GM19455 (cell line): ENCODE data around the gene TEKTIP1.

Source experiments
- ATAC-seq: cut with Tn5 transposase; IDR thresholded peaks from one replicate; pipeline ENCODE4 v1.9.1; 2021; ENCODE audit not compliant: unreplicated experiment

Gene TEKTIP1

GRCh38 chr19:3538965-3539755 lies at the start of gene TEKTIP1:
TEKTIP1 (plus strand) TSS chr19:3539174; CDS start chr19:3539178, 4 bp downstream.
- no peak for ATAC-seq

DNA sequence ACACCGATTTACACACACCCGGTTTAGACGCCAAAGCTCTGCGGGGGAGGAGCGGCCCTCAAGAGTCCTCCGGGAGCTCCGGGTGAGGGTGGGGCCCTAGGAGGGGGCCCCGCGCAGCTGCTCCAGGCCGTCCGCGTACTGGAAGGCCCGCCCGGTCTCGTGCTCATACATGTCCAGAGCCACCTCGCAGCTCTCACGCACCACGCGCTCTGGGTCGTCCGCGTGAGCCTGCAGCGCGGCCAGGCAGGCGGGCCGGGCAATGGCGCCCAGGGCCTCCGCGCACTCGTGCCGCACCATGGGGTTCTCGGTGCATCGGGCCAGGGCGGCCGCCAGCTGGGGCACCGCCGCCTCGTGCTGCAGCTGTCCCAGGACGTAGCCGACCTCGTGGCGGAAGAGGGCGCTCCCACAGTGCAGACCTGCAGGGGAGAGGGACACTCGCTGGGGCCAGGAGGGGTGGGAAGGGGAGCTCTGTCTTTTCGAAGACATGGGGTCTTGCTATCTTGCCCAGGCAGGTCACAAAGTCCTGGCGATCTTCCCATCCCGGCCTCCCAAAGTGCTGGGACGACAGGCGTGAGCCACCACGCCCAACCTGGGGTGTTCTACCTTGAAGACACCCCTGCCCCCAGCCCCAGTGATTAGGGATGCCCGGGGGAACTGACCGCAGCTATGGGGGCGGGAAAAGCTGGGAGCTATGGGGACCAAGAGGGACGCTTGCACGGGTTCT lies 47.4 kb upstream of the TEKTIP1 start:
- no peak for ATAC-seq

DNA sequence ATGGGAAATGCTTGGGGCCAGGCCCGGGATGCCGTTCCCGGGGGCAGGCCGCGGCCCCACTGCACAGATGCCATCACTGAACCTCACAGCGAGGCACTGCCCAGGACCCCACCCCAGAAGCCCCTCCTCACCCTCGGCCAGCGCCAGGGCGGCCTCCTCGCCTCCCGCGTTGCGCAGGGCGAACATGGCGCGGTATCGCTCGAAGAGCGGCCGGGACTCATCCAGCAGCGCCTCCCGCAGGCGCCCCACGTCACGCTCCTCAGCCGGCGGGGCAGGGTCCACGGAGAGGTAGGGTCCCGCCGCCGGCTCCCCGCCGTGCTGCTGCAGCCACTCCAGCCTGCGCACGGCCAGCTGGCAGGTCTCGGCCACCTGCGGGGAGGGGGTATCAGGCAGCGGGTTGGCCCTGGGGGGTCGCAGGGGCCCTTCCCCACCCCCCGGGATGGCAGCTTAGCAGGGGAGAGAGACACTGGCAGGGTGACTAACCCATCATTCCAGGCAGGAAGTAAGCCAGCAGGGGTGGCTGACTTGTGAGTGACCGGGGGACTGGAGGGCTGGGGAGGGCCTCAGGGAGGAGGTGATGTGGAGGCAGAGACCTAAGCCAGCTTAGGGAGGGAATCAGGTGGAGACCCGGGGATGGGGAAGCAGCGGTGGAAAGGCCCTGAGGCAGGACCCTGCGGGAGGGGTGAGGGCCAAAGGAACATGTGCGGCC lies 46.7 kb upstream of the TEKTIP1 start:
- ATAC-seq = no peak

DNA sequence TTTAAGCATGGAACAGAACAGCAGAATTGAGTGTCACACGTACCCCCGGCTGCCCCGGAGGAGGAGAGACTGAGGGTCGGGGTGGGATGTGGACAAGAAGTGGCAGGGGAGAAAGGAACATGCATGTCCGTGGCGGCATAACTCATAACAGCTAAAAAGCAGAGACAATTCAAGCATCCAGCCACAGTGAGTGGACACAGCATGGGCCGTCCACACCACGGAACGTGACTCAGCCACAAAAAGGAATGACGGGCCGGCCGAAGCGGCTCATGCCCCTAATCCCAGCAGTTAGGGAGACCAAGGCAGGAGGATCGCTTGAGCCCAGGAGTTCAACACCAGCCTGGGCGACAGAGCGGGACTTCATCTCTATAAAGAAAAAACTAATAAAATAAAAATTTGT lies 46.1 kb upstream of the TEKTIP1 start:
- no peak for ATAC-seq

DNA sequence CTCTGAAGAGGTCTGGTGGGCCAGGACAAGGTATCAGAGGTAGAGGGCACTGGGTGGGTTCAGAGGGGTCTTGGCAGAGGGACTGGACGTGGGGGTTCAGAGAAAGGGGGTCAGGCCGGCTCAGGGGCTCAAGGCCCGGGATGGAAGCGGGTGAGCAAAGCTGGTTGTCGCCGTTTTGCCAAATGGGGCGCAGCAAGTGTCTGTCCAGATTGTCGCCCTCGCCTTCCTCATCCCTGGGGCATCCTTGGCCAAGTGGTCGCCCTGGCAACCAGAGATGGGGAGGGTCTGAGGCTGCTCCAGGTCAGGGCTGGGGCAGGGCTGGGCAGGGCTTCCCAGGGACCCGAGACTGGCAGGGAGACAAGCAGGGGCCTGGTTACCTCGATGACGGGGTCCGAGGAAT lies 45.3 kb upstream of the TEKTIP1 start:
- no peak for ATAC-seq

GRCh38 chr19:3494051-3494450 lies 44.9 kb upstream of the TEKTIP1 start:
- no peak for ATAC-seq

DNA sequence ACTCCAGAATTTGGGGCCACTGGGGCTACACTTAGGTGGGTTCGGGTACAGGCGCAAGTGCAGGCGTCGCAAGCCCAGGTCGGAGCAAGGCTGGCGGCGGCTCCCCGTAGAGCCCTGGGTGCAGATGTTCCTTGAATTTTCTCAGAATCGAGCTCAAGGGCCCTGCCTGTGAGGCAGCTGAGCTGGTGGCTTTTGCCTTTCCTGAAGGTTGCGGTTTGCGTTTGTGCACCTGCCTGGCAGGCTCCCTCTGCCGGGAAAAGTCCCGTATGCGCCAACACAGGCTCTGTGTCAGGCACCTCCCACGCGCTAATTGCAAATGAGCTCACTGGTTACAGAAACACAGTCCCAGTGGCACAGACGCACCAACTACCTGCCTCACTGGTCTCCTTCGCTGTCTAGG lies 44.4 kb upstream of the TEKTIP1 start:
- ATAC-seq = no peak

DNA sequence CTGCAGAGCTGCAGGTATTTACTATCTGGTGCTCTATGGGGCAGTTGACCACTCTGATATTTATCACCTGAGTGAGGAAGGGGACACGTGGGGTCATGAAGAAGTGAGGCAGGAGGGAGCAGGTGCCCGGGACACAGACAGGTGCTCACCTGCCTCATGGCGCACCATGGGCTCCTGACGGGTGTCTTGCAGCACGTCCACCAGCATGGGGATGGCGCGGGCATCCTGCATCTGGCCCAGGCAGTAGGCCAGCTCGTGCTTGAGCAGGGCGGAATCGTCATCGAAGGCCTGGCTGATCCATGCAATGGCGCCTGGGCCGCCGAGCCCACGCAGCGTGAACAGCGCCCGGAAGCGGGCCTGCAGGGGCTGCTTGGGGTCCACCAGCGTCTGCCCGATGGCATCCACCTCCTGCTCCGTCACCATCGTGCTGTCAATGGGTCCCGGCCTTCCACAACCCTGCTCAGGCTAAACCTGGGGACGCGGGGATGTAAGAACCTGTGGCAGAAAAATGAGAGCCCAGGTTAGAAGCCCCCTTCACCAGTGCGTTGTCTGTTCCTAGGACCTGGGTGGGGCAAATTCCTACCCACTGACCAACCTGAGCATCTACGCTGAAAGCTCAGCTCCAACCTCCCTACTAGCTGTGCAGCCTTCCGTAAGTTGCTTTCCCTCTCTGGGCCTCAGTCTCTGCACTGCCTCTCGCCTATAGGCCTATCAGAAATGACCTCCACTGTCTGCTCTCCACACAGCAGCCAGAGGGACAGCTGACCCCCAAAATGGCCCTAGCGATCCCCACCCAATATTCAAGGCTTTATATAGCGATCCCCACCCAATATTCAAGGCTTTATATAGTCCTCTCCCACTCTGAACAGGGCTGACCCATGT lies 42.3 kb upstream of the TEKTIP1 start:
- ATAC-seq = no peak

GRCh38 chr19:3497757-3498520 lies 41.0 kb upstream of the TEKTIP1 start:
- no peak for ATAC-seq

DNA sequence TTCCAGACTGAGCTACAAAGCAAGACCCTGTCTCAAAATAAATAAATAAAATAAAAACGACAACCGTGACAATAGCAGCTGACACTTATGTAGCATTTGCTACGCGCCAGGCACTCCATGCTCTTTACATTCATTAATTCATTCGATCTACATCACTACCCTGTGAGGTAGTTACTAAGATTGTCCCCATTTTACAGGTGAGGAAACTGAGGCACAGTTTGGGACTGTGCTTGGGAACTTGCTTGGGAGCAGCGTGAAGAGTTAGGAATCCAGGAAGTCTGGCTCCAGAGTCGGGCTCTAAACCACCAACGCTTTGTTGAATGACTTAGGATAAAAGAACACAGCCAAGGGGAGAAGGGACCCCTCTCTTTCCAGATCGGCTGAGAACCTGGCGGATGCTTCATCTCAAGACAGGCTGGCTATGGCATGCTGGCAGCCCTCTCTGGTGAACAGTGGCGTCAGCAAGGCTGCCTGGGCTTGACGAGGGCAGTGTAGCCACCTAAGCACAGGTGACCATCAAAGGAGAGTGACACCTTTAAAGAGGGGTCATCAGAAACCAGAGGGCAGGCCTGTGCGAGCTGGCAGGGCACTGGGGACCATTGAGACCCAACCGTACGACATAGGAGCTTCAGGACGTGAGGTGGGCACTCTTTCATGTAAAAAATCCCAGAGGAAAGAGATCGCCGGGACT lies 39.1 kb upstream of the TEKTIP1 start:
- peak; percentile 2 for ATAC-seq

- peak; percentile 77 for ATAC-seq
Measured at GRCh38 chr19:3500429-3501101, 38.4 kb upstream of the TEKTIP1 start, which contains the start of gene DOHH. DOHH (minus strand) TSS chr19:3500674; CDS start chr19:3496814, 3,860 bp downstream.

DNA sequence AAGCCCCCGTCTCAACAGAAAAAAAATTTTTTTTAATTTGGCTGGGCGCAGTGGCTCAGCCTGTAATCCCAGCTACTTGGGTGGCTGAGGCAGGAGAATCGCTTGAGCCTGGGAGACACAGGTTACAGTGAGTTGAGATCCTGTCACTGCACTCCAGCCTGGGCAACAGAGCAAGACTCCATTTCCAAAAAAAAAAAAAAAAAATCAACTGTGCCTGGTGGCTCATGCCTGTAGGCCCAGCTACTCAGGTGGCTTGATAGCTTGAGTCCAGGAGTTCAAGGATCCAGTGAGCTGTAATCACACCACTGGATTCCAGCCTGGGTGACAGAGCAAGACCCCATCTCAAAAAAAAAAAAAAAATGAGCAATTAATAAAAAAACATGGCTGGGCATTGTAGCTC lies 37.2 kb upstream of the TEKTIP1 start:
- ATAC-seq = no peak

DNA sequence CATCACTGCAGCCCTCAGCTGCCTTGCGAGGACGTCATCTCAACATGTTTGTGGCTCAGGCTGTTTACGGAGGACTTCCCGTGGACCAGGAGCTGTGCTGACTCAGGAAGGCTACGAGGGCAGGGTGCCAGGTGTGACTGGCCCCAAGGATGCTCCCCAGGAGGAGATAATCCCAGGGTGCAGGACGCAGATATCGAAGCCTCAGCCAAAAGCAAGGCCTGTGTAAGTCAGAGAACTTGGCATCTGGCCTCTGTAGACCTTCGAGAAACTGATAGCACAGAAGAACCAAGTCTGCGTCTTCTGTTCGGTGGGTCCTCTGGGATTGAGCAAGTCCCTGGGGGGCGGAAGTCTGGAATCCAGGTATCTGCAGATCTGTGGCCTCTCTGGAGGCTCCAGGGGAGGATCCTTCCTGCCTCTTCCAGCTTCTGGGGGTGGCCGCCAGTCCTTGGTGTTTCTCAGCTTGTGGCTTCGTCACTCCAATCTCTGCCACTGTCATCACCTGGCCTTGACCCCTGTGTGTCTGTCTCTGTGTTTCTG lies 35.9 kb upstream of the TEKTIP1 start:
- no peak for ATAC-seq

DNA sequence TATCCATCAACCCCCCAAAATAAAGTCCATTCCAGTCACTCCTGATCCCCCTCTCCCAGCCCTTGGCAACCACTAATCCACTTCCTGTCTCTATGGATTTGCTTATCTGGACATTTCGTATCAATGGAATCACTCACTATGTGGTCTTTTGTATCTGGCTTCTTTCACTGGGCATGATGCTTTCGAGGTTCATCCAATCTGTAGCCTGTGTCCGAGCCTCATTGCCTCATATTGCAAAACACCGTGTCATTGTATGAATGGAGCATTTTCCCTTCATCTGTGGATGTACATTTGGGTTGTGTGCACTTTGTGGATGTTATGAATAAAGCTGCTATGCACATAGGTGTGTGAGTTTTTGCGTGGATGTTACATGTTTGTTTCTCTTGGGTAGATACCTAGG lies 34.2 kb upstream of the TEKTIP1 start:
- no peak for ATAC-seq

- ATAC-seq = peak; percentile 75
Measured at GRCh38 chr19:3505598-3506383, 33.2 kb upstream of the TEKTIP1 start, which contains the start of gene FZR1. FZR1 (plus strand) TSS chr19:3506311; CDS start chr19:3522990, 16,679 bp downstream.

DNA sequence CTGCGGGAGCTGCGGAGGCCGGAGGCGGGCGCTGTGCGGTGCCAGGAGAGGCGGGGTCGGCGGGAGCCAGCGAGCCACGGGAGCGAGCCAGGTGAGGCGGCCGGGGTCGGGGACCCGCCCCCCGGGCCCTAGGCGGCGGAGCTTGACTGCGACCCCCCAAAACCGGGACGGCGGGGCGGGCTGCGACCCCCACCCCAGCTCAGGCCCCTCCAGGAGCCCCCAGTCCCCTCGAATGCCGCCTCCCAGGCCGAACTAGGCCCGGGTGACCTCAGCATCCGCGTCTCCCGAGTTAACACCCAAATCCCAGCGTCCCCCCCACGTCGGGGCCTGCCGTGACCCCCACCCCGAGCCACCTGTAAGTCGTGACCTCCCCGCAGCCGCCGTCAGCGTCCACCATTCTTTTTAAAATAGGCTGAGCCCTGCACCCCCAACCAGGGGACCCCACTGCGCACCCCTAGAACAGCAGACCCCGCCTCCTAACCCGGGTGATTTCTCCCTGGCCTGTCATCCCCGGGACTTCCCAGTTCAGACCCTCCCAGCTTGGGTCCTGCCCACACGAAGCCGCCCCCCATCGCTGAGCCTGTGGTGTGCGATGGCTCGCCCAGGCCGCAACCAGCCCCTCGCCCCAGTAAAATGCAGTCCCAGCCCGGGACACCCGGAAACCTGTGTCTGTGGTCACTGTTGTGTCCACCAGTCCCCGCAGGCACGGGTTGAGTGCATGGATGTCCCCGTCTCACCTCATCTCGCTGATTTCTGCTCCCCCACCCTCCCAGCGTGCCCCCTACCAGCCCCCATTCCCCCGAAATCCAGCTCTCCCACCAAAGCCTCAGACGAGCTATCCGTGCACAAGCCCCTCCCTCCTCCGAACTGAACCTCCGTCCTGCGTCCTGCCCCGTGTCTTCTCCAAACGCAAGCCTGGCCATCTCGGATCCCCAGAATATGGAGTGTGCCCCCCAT lies 32.3 kb upstream of the TEKTIP1 start:
- peak; percentile 16 for ATAC-seq
